Immature natural killer cell (primary cell): ENCODE measurements around the gene SYT3. TPM values are rescaled to one million over a fixed set of nuclear protein-coding genes. Genes with fewer than 3 reads are reported as not detected.

ENCODE experiments used
- DNase-seq, 3 donors: peaks; one replicate each; pipeline ENCODE4 v3.0.0; 2022; ENCODE audit warnings: mixed read lengths in 1 of 3
- H3K27ac Mint-ChIP-seq, 6 donors: one replicate each; pipeline ENCODE4 v1.8.0; 2020; ENCODE audit warnings: mixed read lengths in 6 of 6, mild to moderate bottlenecking in 5 of 6, inconsistent platforms in 4 of 6, moderate library complexity in 3 of 6
- H3K27me3 Mint-ChIP-seq, 3 donors: one replicate each; pipeline ENCODE4 v1.8.0; 2020 to 2021; ENCODE audit warnings: low read depth in 3 of 3, mild to moderate bottlenecking in 3 of 3, mixed read lengths in 3 of 3, moderate library complexity in 3 of 3, inconsistent platforms in 1 of 3
- H3K36me3 Mint-ChIP-seq, 3 donors: one replicate each; pipeline ENCODE4 v1.8.0; 2020; ENCODE audit warnings: mixed read lengths in 3 of 3, inconsistent platforms in 2 of 3, mild to moderate bottlenecking in 2 of 3
- H3K4me1 Mint-ChIP-seq, 2 donors: one replicate each; pipeline ENCODE4 v1.8.0; 2020; ENCODE audit warnings: inconsistent platforms in 2 of 2, mild to moderate bottlenecking in 2 of 2, mixed read lengths in 2 of 2, moderate library complexity in 1 of 2
- H3K4me3 Mint-ChIP-seq, 5 donors: one replicate each; pipeline ENCODE4 v1.8.0; 2020; ENCODE audit warnings: mild to moderate bottlenecking in 5 of 5, mixed read lengths in 5 of 5, inconsistent platforms in 3 of 5, moderate library complexity in 3 of 5
- H3K9me3 Mint-ChIP-seq, 6 donors: one replicate each; pipeline ENCODE4 v1.8.0; 2020; ENCODE audit warnings: mild to moderate bottlenecking in 6 of 6, mixed read lengths in 6 of 6, inconsistent platforms in 4 of 6, moderate library complexity in 3 of 6
- polyA plus RNA-seq, 3 donors: library from polyadenylated mRNA; unstranded; fragments of 300-500 nt; fragmentation: Illumina TruSeq; gene quantifications; one replicate each; pipeline ENCODE4 v1.2.3, GENCODE V29; 2021

The SYT3 gene, protein sequence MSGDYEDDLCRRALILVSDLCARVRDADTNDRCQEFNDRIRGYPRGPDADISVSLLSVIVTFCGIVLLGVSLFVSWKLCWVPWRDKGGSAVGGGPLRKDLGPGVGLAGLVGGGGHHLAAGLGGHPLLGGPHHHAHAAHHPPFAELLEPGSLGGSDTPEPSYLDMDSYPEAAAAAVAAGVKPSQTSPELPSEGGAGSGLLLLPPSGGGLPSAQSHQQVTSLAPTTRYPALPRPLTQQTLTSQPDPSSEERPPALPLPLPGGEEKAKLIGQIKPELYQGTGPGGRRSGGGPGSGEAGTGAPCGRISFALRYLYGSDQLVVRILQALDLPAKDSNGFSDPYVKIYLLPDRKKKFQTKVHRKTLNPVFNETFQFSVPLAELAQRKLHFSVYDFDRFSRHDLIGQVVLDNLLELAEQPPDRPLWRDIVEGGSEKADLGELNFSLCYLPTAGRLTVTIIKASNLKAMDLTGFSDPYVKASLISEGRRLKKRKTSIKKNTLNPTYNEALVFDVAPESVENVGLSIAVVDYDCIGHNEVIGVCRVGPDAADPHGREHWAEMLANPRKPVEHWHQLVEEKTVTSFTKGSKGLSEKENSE
- under 1 TPM in 1 of 3 donors, not detected in 2; 0.22 TPM for polyA plus RNA-seq

DNA sequence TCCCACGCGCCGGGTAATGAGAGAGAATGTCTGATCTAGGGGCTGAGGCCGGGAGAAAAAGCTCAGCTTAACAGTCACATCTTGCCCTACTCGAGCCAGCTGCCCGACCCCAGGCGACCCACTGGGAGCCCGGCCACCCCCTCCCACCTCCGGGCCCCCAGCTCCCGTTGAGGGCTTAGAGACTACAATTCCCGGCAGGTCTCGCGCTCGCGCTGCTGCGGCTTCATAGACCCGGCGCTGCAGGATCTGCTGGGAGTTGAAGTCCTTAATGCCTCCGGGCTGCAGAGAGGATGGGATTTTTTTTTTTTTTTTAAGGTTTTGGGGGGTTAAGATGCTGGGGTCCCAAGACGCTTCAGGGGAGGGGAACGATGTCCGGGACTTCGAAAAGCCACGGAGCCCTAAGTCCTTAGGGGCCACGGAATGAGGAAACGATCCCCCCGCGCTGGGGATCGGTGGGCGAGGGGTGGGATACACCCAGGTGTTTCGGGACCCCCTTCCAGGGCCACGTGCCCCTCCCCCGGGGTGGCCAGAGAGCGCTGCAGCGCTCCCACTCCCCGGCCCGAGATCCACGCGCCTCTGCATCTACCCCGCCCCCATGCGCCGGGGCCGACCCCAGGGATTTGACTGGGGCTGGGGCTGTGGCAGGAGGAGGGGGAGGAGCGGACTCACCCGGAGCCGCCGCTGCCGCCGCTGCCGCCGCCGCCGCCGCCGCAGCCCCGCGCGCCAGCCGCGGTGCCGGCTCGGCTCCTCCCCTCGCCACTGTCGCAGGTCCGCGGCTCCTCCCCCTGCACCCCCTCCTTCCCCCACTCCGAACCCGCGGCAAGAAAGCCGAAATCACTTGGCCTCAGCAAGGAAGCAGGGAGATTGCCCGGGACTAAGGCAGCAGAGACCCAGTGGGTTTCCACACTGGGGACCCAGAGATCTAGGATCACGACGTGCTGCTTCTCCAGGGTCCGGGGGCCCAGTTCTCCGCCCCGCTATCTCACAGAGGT is at the start of gene SYT3:
SYT3 (minus strand) TSS at position 761 of the 992 bp plus-strand sequence. CDS start 2,470 bp downstream, outside the sequence.
- peaks cover 0 to 15% (median 8%) of the 10 kb centered on the region in 6 donors for H3K9me3 Mint-ChIP-seq
- H3K27me3 Mint-ChIP-seq, result peaks cover 9 to 32% (median 16%) of the 10 kb centered on the region in 3 donors
- H3K4me1 Mint-ChIP-seq, result peaks cover 0 to 4% of the 10 kb centered on the region in 2 donors
- peak within 1 kb of the TSS; percentile 59 to 75 (median 64) for H3K4me3 Mint-ChIP-seq
- DNase-seq, result no peak
- no peak within 1 kb of the TSS for H3K27ac Mint-ChIP-seq
- no peaks in the 10 kb centered on the region for H3K36me3 Mint-ChIP-seq

DNA sequence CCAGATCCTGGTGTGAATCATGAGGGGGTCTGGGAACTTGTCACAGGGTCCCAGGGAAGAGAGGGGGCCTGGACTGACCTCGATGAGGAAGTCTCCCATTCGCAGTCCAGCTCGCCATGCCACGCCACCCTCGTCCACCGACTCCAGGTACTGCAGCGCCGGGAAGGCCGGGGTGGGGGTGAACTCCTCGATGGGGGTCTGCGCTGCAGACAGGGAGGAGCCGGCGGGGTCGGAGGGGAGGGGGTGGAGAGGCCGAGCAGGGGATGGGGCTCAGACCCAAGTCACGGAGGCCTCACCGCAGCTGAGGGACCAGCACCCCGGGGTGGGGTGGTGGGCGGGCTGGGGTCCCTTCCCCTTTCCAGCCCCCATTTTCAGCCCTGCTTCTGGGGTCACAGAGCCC is 49.1 kb upstream of the SYT3 start:
- Mint-ChIP-seq H3K4me1 (no peaks in the 10 kb centered on the region), H3K36me3 (no peaks in the 10 kb centered on the region), H3K4me3 (no peak overlapping the region), H3K27ac (no peak overlapping the region), H3K27me3 (peaks cover 3 to 16% (median 15%) of the 10 kb centered on the region in 3 donors), H3K9me3 (peaks cover 0 to 3% (median 0%) of the 10 kb centered on the region in 6 donors)
- no peak for DNase-seq

DNA sequence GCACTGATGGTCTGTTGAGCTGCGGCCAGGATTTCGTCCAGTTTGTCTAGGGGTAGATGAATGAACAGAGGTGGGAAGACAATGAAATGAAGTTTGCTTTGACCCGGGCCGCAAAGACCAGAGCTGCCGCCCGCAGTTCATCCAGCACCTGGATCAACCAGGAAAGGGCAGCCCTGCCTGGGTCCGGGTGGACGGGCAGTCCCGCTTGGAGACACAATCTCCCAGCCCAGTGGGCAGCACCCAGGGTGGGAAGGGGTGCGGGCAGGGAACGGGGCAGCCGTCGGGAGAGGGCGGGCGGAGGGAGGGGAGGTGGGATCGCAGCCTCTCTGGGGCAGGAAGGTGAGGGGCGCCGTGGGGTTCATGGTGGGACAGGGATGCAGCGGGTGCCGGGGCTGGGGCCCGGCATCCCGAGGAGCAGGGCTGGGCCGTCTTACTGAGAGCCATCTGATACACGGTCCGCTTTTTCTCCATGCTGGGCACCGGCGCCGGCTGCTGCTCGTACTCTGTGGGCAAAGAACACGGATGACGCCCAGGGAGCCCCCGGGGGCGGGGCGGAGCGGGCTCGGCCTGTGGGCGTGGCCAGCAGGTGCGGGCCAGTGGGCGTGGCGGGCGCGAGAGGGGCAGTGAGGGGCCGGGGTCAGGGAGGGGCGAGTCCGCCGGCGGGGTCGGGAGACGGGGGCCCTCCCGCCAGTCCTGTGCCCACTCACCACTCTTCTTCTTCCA is 46.8 kb upstream of the SYT3 start:
- H3K27me3 Mint-ChIP-seq, result peaks cover 1 to 12% (median 9%) of the 10 kb centered on the region in 3 donors
- DNase-seq, result no peak
- H3K9me3 Mint-ChIP-seq, result peaks cover 0 to 3% (median 0%) of the 10 kb centered on the region in 6 donors
- no peak overlapping the region for H3K4me3 Mint-ChIP-seq
- no peak overlapping the region for H3K27ac Mint-ChIP-seq
- H3K36me3 Mint-ChIP-seq, result no peaks in the 10 kb centered on the region
- H3K4me1 Mint-ChIP-seq, result no peaks in the 10 kb centered on the region

DNA sequence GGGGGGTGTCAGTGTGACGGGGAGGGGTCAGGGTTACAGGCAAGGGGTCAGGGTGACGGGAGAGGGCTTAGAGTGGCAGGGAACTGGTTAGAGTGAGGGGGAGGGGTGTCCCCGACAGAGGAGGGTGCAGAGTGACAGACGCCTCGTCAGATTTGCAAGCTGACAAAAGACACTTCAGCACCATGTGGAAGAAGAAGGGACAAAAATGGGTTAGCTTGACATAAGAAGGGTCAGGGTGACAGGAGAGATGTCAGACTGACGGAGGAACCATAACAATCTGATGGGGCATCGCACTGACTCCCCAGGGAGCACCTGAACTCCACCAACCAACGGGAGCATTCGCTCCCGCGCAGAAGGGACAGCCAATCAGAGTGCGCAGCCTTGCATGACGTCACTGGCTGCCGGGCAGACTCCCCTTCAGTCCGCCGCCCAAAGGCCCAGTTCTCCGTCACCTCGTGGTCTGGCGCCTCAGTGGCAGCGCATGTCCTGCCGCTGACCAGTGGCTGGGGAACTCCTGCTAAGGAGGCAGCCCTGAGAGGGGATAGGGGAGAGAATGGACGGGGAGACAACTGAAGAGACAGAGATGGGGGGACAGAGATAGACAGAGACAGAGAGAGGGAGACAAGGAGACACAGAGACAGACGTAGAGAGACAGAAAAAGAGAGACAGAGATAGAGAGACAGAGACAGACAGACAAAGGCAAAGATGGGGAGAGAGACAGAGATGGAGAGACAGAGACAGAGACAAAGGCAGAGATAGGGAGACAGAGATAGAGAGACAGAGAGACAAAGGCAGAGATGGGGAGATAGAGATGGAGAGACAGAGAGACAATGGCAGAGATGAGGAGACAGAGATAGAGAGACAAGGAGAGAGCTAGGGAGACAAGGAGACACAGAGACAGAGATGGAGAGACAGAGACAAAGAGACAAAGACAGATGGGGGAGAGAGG is 39.8 kb upstream of the SYT3 start:
- Mint-ChIP-seq H3K27ac (no peak overlapping the region), H3K36me3 (no peaks in the 10 kb centered on the region), H3K4me1 (peaks cover 2 to 5% of the 10 kb centered on the region in 2 donors), H3K27me3 (peaks cover 6 to 11% (median 10%) of the 10 kb centered on the region in 3 donors), H3K4me3 (no peak overlapping the region), H3K9me3 (peaks cover 0 to 1% (median 0%) of the 10 kb centered on the region in 6 donors)
- peak; percentile 65 to 73 (median 67) for DNase-seq

DNA sequence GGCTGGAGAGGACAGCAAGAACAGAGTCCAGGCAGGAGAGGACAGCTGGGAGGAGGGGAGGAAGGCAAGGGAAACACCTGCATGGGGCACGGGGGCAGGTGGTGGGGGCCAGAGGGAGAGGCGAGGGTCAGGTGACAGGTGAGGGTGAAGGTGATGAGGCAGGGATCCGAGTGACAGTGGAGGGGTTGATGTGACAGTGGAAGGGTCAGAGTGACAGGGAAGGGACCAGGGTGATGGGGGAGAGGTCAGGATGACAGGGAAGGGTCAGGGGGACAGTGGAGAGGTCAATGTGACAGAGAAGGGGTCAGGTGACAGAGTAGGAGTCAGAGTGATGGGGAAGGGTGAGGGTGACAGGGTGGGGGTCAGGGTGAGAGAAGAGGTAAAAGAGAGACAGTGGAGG is 38.6 kb upstream of the SYT3 start:
- Mint-ChIP-seq H3K36me3 (no peaks in the 10 kb centered on the region), H3K4me3 (no peak overlapping the region), H3K27me3 (peaks cover 5 to 12% (median 10%) of the 10 kb centered on the region in 3 donors), H3K27ac (no peak overlapping the region), H3K9me3 (no peaks in the 10 kb centered on the region), H3K4me1 (peaks cover 2 to 5% of the 10 kb centered on the region in 2 donors)
- DNase-seq, result no peak

DNA sequence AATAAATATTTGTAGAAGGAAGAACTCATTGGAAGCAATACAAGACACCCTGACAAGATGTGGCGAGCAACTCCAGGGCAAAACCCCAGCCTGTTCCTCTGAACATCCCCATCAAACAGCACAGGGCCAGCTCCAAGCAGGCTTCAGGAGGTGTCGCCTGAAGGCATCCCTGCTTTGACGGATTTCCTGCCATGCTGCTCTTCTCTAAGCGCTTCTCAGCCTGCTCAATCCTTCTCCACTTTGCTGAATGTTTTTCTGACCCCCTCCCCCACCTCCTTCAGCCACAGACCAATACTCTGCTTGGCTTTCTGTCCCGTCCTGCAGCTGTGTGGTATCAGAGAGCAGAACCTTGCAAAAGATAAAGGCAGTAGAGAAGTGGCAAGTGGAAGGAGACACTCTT is 38.0 kb upstream of the SYT3 start:
- no peak overlapping the region for H3K4me3 Mint-ChIP-seq
- H3K4me1 Mint-ChIP-seq, result peaks cover 2 to 5% of the 10 kb centered on the region in 2 donors
- DNase-seq, result no peak
- H3K27me3 Mint-ChIP-seq, result peaks cover 5 to 15% (median 10%) of the 10 kb centered on the region in 3 donors
- no peaks in the 10 kb centered on the region for H3K9me3 Mint-ChIP-seq
- no peaks in the 10 kb centered on the region for H3K36me3 Mint-ChIP-seq
- H3K27ac Mint-ChIP-seq, result no peak overlapping the region

DNA sequence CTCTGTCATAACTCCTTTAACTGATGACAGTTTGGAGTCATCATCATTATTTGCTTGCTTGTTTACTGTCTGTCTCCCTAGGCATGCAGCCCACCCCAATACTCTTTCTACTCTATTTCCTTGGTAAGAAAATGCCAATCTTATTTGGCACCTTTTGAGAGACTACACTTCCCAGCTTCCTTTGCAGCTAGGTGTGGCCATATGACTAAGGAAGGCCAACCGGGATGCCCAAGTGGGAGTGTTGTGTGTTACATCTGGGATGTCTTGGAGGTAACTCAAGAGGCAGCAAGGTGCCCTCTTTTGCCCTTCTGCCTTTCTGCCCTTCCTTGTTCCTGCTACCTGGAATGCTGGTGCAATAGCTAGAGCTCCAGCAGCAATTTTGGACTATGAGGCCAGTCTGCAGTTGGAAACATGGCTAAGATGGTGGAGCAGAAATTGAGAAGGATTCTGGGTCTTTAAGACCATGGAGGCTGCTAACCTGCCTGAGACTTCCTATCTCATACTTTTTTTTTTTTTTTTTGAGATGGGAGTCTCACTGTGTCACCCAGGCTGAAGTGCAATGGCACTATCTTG is 37.0 kb upstream of the SYT3 start:
- H3K27me3 Mint-ChIP-seq, result peaks cover 2 to 15% (median 10%) of the 10 kb centered on the region in 3 donors

DNA sequence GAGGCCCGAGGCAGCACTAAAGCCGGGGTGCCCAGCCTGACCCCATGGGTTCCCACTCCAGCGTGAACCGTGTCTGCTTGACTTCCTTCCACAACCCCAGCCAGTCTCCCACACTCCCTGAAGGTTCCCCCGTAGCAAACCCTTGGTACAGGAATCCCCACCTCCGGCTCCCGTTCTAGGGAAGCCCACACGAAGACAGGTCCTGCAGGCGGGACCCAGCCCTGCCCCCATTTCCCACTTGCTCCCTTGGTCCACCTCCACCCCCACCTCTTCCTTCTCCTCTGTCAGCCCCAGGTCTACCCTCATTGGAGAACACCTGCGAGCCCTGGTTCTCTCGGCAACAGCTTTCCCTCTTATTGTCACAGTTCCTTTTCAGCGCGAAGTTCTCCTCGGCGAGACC is 33.4 kb upstream of the SYT3 start:
- Mint-ChIP-seq H3K36me3 (no peaks in the 10 kb centered on the region), H3K9me3 (no peaks in the 10 kb centered on the region), H3K27ac (no peak overlapping the region), H3K4me1 (no peaks in the 10 kb centered on the region), H3K27me3 (peaks cover 11 to 18% (median 16%) of the 10 kb centered on the region in 3 donors), H3K4me3 (no peak overlapping the region)
- DNase-seq, result no peak

More for the DNA sequence above, 37.0 kb upstream of the SYT3 start:
- no peak for DNase-seq
- Mint-ChIP-seq H3K36me3 (no peaks in the 10 kb centered on the region), H3K4me1 (peaks cover 2 to 5% of the 10 kb centered on the region in 2 donors), H3K27ac (no peak overlapping the region), H3K4me3 (no peak overlapping the region), H3K9me3 (no peaks in the 10 kb centered on the region)

DNA sequence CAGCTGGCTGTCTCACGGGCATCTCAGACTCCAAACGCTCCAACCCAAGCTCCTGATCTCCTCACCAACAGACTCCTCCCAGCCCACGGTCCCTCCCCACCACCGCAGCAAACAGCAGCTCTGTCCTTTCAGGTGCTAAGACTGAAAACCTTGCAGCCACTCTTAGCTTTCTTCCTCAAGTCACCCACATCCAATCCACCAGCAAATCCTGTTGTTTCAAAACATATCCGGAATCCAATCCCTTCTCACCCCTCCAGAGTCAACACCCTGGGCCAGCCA is 30.4 kb upstream of the SYT3 start:
- H3K4me1 Mint-ChIP-seq, result no peaks in the 10 kb centered on the region
- H3K27ac Mint-ChIP-seq, result no peak overlapping the region
- peaks cover 9 to 16% (median 10%) of the 10 kb centered on the region in 3 donors for H3K27me3 Mint-ChIP-seq
- no peaks in the 10 kb centered on the region for H3K9me3 Mint-ChIP-seq
- no peaks in the 10 kb centered on the region for H3K36me3 Mint-ChIP-seq
- H3K4me3 Mint-ChIP-seq, result no peak overlapping the region
- no peak for DNase-seq

DNA sequence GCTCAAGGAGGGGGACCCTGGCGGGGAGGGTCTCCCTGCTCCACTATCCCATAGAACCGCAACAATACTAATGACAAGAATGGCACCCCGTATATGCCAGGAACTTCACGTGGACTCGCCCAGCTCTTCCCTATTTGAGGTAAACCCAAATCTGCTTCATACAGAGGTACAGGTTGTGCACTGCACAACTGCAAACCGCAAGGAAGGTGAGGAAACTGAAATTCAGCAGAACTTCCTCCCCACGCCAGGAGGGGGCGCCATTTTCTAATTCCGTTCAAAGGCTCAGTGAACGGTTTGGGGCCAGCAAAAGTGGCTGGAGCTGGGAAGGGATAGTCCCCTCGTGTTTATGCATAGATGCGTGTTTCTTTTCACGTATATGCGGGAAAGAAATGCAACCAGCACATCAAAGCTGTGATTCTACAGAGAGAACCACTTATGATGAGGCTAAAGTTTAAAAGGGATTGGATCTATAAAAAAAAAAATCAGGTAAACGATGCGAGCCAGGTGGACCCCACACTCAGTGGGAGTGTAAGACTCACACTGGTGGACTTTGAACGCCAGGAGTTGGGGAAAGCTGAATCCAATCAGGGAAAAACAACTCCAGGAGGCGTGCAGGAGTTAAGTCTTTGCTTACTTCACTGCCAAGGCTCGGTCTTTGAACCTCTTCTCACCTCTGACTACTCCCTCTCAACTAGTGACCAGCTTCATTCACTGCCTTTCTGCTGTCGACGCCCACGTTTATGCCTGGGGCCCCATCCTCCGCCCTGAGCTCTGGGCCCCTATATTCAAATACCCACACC is 29.8 kb upstream of the SYT3 start:
- peaks cover 9 to 19% (median 10%) of the 10 kb centered on the region in 3 donors for H3K27me3 Mint-ChIP-seq
- H3K4me3 Mint-ChIP-seq, result no peak overlapping the region
- no peak overlapping the region for H3K27ac Mint-ChIP-seq

DNA sequence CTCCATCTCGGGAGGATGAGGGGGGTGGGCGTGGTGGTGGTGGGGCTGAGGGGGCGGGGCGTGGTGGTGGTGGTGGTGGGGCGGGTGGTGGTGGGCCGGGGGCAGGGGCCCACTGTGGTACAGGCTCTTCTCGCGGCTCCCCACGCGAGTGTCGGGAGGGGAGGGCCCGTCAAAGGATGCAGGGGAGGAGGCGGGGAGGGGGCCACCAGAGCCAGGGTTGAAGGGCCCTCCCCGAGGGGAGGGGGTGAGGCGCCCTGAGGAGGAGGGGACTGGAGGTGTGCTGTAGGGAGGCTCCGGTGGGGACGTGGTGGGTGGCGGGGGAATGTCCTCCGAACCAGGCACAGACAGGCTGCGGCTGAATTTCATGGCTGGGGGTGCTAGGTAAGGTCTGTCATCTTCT is 29.2 kb upstream of the SYT3 start:
- no peak for DNase-seq
- Mint-ChIP-seq H3K4me1 (no peaks in the 10 kb centered on the region), H3K4me3 (no peak overlapping the region), H3K9me3 (no peaks in the 10 kb centered on the region), H3K27ac (no peak overlapping the region), H3K27me3 (peaks cover 9 to 17% (median 10%) of the 10 kb centered on the region in 3 donors), H3K36me3 (no peaks in the 10 kb centered on the region)

More for the DNA sequence above, 29.8 kb upstream of the SYT3 start:
- no peaks in the 10 kb centered on the region for H3K4me1 Mint-ChIP-seq
- H3K36me3 Mint-ChIP-seq, result no peaks in the 10 kb centered on the region
- DNase-seq, result peak; percentile 7 to 13 (median 12)
- H3K9me3 Mint-ChIP-seq, result no peaks in the 10 kb centered on the region
